Gastroesophageal sphincter (tissue), 3 donors: ENCODE measurements around the gene SLC16A12.

Experiments used
- CTCF ChIP-seq, 4 experiments: fragments of 200-600 bp in 2 of 4; fragments of 450-650 bp in 2 of 4; sonication (generic) in 1 of 4; IDR thresholded peaks; one replicate each; pipeline ENCODE4 v1.5.1; 2017 to 2019; ENCODE audit warnings: antibody characterized with exemption in 4 of 4, mild to moderate bottlenecking in 2 of 4, moderate library complexity in 2 of 4
- POLR2A ChIP-seq, 2 donors: fragments of 450-650 bp; IDR thresholded peaks; one replicate each; pipeline ENCODE4 v1.6.1; 2017; ENCODE audit warnings: antibody characterized with exemption in 2 of 2, mild to moderate bottlenecking in 2 of 2, moderate library complexity in 1 of 2
- POLR2AphosphoS5 ChIP-seq: sonication (generic); formaldehyde crosslinking; IDR thresholded peaks from one replicate; pipeline ENCODE4 v1.6.1; 2017; ENCODE audit warnings: antibody characterized with exemption

GRCh38 chr10:89413398-89413912 lies 121.9 kb downstream of the SLC16A12 start:
- TF ChIP-seq CTCF (IDR thresholded peaks at IDR 0.05) (no peak), POLR2A (IDR thresholded peaks at IDR 0.05) (no peak), POLR2AphosphoS5 (no peak)
